Erythroblast (primary cell): ENCODE data around the gene TTC39A.

Experiments used
- GATA1 ChIP-seq: IDR thresholded peaks from 2 replicates; pipeline ENCODE4 v1.6.1; 2011; ENCODE audit warnings: low read depth, mild to moderate bottlenecking, control low read depth, low read length, moderate library complexity
- POLR2A ChIP-seq: IDR thresholded peaks from 2 replicates; pipeline ENCODE4 v1.6.1; 2011; ENCODE audit warnings: mild to moderate bottlenecking, low read length

- TF ChIP-seq POLR2A (no peak), GATA1 (no peak)
These were observed 9.1 kb downstream of the TTC39A start for GRCh38 chr1:51320967-51321923.
